HK-2 (cell line): Measurements from ENCODE around the gene DDX41.

ENCODE experiments used
- DNase-seq: peaks from one replicate; pipeline ENCODE4 v3.0.0-alpha.2; 2018; ENCODE audit not compliant: unreplicated experiment

DDX41 gene

DNA sequence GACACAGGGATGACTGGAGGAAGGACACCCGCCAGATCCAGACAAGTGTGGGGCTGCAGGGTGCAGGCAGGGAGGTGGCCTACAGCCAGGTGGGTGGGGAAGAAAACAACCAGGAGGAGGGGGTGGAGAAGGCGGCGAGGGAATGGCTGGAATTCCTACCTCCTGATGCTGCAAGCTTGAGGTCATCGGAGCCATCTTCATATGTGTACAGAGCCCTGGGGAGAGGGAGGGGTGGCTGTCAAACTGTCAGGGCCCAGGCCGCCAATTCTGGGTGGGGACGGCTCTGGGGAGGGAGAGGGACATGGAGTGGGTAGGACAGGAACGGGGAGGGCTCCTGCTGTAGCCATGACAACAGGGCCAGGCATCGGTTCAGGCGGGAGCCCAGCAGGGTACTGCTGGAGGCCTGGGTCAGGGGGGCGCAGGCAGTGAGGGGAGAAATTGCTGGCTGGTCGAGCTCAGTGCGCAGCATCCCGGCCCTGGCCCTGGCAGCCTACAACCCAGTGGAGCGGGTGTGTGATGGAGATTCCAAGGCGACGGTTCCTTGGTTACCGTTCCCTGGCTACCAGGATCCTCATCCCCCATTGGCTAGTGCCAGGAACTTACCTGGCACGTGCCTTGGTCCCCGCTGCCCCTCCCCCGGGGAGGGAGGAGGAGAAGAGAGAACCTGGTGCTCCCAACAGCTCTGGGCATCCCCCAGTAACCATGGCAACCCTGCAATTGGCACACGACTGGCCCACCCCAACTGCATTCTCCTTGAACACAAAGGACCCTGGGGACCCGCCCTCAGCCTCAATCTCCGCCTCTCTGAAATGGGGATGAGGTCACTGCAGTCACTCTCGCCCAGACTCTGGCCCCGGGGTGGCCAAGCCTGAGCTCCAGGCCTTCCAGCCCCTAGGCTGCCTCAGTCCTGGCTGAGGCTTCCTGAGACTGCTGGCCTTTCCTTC is 47.8 kb downstream of the DDX41 start:
- no peak for DNase-seq

- no peak for DNase-seq
Measured at GRCh38 chr5:177468329-177468684, 48.5 kb downstream of the DDX41 start.

GRCh38 chr5:177467436-177467835 is 49.3 kb downstream of the DDX41 start:
- DNase-seq = no peak

- DNase-seq = no peak
Measured at GRCh38 chr5:177466861-177467260, 49.9 kb downstream of the DDX41 start.

DNA sequence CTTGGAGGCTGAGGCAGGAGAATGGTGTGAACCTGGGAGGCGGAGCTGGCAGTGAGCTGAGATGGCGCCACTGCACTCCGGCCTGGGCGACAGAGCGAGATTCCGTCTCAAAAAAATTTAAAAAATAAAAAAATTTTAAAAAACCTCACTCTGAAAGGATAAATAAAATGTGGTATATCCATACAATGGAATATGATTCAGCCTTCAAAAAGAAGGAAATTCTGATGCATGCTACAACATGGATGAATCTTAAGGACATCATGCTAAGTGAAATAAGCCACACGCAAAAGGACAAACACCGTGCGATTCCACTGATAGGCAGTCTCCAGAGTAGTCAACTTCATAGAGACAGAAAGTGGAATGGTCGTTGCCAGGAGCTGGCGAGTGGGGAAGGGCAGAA is 51.7 kb downstream of the DDX41 start:
- DNase-seq = no peak

GRCh38 chr5:177462021-177462670 is 54.6 kb downstream of the DDX41 start:
- no peak for DNase-seq
